ENCODE data around the gene TPRA1. TPM values are rescaled to one million over a fixed set of nuclear protein-coding genes. Genes with fewer than 3 reads are reported as not detected.

Gene TPRA1
- total and polyA plus RNA-seq, 2 of the 4 experiments (the other 2 are of a cell fraction), result 17.9 to 40.1 TPM

DNA sequence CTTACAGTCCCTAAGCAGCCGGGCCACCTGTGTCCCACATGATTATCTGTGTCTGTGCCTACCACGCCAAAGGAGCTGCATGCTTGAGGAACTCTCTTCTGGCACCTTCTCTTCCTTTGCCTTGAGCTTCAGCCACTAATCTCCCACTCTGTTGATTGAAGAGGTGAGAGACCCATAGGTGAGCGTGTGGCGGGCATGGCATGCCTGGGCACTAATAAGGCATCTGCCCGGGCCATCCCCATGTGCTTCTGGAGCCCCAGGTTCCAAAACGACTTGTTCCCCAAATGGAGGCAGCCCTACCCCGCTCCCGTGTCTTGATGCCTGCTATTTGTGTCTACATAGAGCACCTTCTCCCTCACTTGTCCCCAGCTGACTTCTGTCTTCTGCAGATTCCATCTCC, 20.7 kb upstream of the TPRA1 start:
- H2AFZ ChIP-seq (replicated peaks; ENCODE audit: low read length, poor library complexity), result no peak overlapping the region
- H3K36me3 ChIP-seq (ENCODE audit: control insufficient read depth, insufficient read depth, low read length), result peaks cover 23% of the 10 kb centered on the region
- H2AK9ac ChIP-seq (replicated peaks; ENCODE audit: low read depth, low read length, poor library complexity), result no peak overlapping the region
- H3K27me3 ChIP-seq (ENCODE audit: control insufficient read depth, insufficient read depth, low read length), result no peaks in the 10 kb centered on the region
- H3K56ac ChIP-seq (ENCODE audit: extremely low read depth, insufficient read depth, low read length), result no peak overlapping the region
- H4K5ac ChIP-seq (ENCODE audit: low read depth, low read length), result no peak overlapping the region
- no peak overlapping the region for H3K14ac ChIP-seq (replicated peaks; ENCODE audit: low read depth, low read length)
- in situ Hi-C loops (cut with MboI; ENCODE audit: low sequenced_read_pairs) (no loop called here), intact Hi-C loops (cut with micrococcal nuclease) (no loop called here), dilution Hi-C loops (cut with HindIII; ENCODE audit: low sequenced_read_pairs, unreplicated experiment) (no loop called here)
- TF ChIP-seq RCOR1 (IDR thresholded peaks at IDR 0.05; ENCODE audit: insufficient replicate concordance, low read length), result no peak
- H3K18ac ChIP-seq (ENCODE audit: low read depth, low read length), result no peak overlapping the region
- no peak overlapping the region for H3K9ac ChIP-seq (ENCODE audit: low read depth, low read length)
- H3K79me1 ChIP-seq (ENCODE audit: low read depth in 1 of 2, low read length in 2 of 2), result peaks cover 3 to 14% of the 10 kb centered on the region in 2 experiments; a peak in 2 of 4 replicates
- no peak overlapping the region for H2BK5ac ChIP-seq (ENCODE audit: low read depth, low read length, poor library complexity, severe bottlenecking)
- H4K8ac ChIP-seq (ENCODE audit: low read depth in 2 of 2, low read length in 2 of 2), result no peak overlapping the region
- no peak overlapping the region for H3K4me2 ChIP-seq (ENCODE audit: low read depth, low read length)
- H3K4me3 ChIP-seq (ENCODE audit: insufficient read depth, low read depth, low read length), result no peak overlapping the region
- ATAC-seq (ENCODE audit: low read depth) (no peak), DNase-seq (no peak)
- peaks cover 6% of the 10 kb centered on the region; the same call in 1 of the 2 replicates for H3K9me1 ChIP-seq (ENCODE audit: insufficient read depth, low read length)
- no peaks in the 10 kb centered on the region for H4K20me1 ChIP-seq (ENCODE audit: insufficient read depth, low read length)
- no peak overlapping the region for H2BK120ac ChIP-seq (ENCODE audit: low read depth, low read length)
- H3K4ac ChIP-seq (ENCODE audit: low read depth, low read length), result no peak overlapping the region
- no peak overlapping the region for H3K23ac ChIP-seq (ENCODE audit: low read depth, low read length)
- peaks cover 9% of the 10 kb centered on the region for H3K4me1 ChIP-seq (ENCODE audit: control insufficient read depth, insufficient read depth, low read length)
- H3K9me3 ChIP-seq (ENCODE audit: control insufficient read depth, insufficient read depth, low read length), result no peaks in the 10 kb centered on the region
- H2BK20ac ChIP-seq (ENCODE audit: low read depth, low read length), result no peak overlapping the region
- ChIA-PET POLR2A (ENCODE audit: unreplicated experiment) (no interaction called here), CTCF (no interaction called here)
- WGBS, 2 experiments (ENCODE audit: extremely low coverage in 2 of 2, insufficient read length in 1 of 2), result 80% methylated on average over 2 of the region's 8 CpGs; no CpG with 5 or more reads in 1 of the 2 experiments
- no TSS peak for BruUV-seq (replicated peaks)
- H3K27ac ChIP-seq (ENCODE audit: insufficient read depth, low read length), result no peak overlapping the region
- H4K91ac ChIP-seq (ENCODE audit: insufficient read depth, low read depth, low read length), result no peak overlapping the region
- H2BK15ac ChIP-seq (ENCODE audit: low read depth, low read length), result no peak overlapping the region
- no peak overlapping the region for H2AK5ac ChIP-seq (ENCODE audit: low read depth, low read length)
